K562 (cell line): ENCODE data around the gene VWA7. TPM values are rescaled to one million over a fixed set of nuclear protein-coding genes. Genes with fewer than 3 reads are reported as not detected.
A peak's percentile ranks its signal among the peaks of the same experiment; 100 is the strongest.

Experiments used
- DMBX1 ChIP-seq: fragments of 250-450 bp; sonication (Bioruptor Pico); IDR thresholded peaks from 2 replicates; pipeline ENCODE4 v1.8.0; 2022; ENCODE audit warnings: inconsistent platforms, mild to moderate bottlenecking, moderate library complexity, borderline replicate concordance
- ELF2 ChIP-seq: fragments of 250-450 bp; sonication (Bioruptor Pico); IDR thresholded peaks from 2 replicates; pipeline ENCODE4 v1.5.0; 2021; ENCODE audit warnings: mild to moderate bottlenecking
- FUS ChIP-seq: fragments of 200-400 bp; formaldehyde crosslinking; optimal IDR thresholded peaks from 2 replicates; pipeline ENCODE3; 2017; ENCODE audit warnings: low read depth, low read length
- HCFC1 ChIP-seq: IDR thresholded peaks from 2 replicates; pipeline ENCODE4 v1.6.1; 2012; ENCODE audit warnings: low read depth, low read length, improper control_type of control experiment
- IRF2 ChIP-seq: sonication (generic); formaldehyde crosslinking; IDR thresholded peaks from 2 replicates; pipeline ENCODE4 v1.8.1; 2022; ENCODE audit warnings: mild to moderate bottlenecking, missing genetic modification reagents
- MXI1 ChIP-seq: IDR thresholded peaks from 2 replicates; pipeline ENCODE4 v1.6.1; 2011; ENCODE audit warnings: low read depth, mild to moderate bottlenecking, improper control_type of control experiment, low read length
- MYC ChIP-seq, 2 experiments: fragments of 250-450 bp in 1 of 2; sonication (Bioruptor Pico) in 1 of 2; IDR thresholded peaks; 2 replicates each; pipeline versions ENCODE4 v1.5.1 to v1.6.1; 2012 to 2021; ENCODE audit warnings: low read depth in 2 of 2, borderline replicate concordance in 1 of 2, improper control_type of control experiment in 1 of 2, low read length in 1 of 2, mild to moderate bottlenecking in 1 of 2, moderate library complexity in 1 of 2
- POLR3A ChIP-seq: IDR thresholded peaks from 2 replicates; pipeline ENCODE4 v1.6.1; 2011; ENCODE audit warnings: borderline replicate concordance, mild to moderate bottlenecking, moderate library complexity; ENCODE audit not compliant: insufficient read length, insufficient read depth; ENCODE audit errors: extremely low read depth
- SIRT6 ChIP-seq: IDR thresholded peaks from one replicate; pipeline ENCODE4 v1.6.1; 2012; ENCODE audit warnings: low read depth, mild to moderate bottlenecking, control low read depth, inconsistent platforms, low read length, moderate library complexity
- SMAD3 ChIP-seq: fragments of 450-650 bp; formaldehyde crosslinking; conservative IDR thresholded peaks from 2 replicates; pipeline ENCODE4 v1.4.0; 2020; ENCODE audit warnings: mild to moderate bottlenecking
- TAF15 ChIP-seq: fragments of 200-400 bp; formaldehyde crosslinking; IDR thresholded peaks from 2 replicates; pipeline ENCODE4 v1.6.1; 2017; ENCODE audit warnings: mild to moderate bottlenecking, low read depth, low read length, moderate library complexity
- ZNF174 ChIP-seq: fragments of 250-450 bp; sonication (Bioruptor Pico); IDR thresholded peaks from 2 replicates; pipeline ENCODE4 v1.4.0; 2020; ENCODE audit warnings: mild to moderate bottlenecking
- ZNF224 ChIP-seq: sonication (generic); formaldehyde crosslinking; IDR thresholded peaks from 2 replicates; pipeline ENCODE4 v1.8.0; 2022; ENCODE audit warnings: mild to moderate bottlenecking, missing genetic modification reagents
- ZNF282 ChIP-seq: sonication (generic); formaldehyde crosslinking; IDR thresholded peaks from 2 replicates; pipeline ENCODE4 v1.8.1; 2023; ENCODE audit warnings: missing genetic modification reagents
- ZSCAN29 ChIP-seq: fragments of 450-650 bp; IDR thresholded peaks from 2 replicates; pipeline ENCODE4 v1.6.1; 2017
- polyA plus RNA-seq, 8 experiments: library from polyadenylated mRNA; depleted of rRNA in 4 of 8; stranded (reverse) in 5 of 8; unstranded in 3 of 8; fragments of >200 nt; fragmentation: Nextera tagmentation in 2 of 8; fragmentation: Illumina TruSeq in 1 of 8; extraction: Ambion mirVana in 2 of 8; extraction: Trizol in 1 of 8; gene quantifications; 2 replicates each; pipeline versions ENCODE4 v1.2.1 to v1.2.3, GENCODE V29; 2011 to 2014; ENCODE audit warnings: inconsistent platforms in 1 of 8, missing spikeins in 1 of 8
- total RNA-seq, 7 experiments: library from RNA; depleted of rRNA in 6 of 7; stranded (reverse); fragments of >200 nt in 6 of 7; fragmentation: Illumina TruSeq in 2 of 7; extraction: Trizol in 2 of 7; gene quantifications; 2 replicates each; pipeline versions ENCODE4 v1.2.1 to v1.2.3, GENCODE V29; 2011 to 2021; ENCODE audit warnings: low replicate concordance in 1 of 7
- TF ChIP-seq, protein P1 (sequence below): fragments of 150-350 bp; conservative IDR thresholded peaks from 2 replicates; pipeline ENCODE4 v1.6.1; 2014; ENCODE audit warnings: low read length
- TF ChIP-seq, protein P2 (sequence below): fragments of 250-450 bp; sonication (Bioruptor Pico); IDR thresholded peaks from 2 replicates; pipeline ENCODE4 v1.4.0; 2020; ENCODE audit warnings: borderline replicate concordance
- TF ChIP-seq, protein P3 (sequence below): fragments of 250-450 bp; sonication (Bioruptor Pico); IDR thresholded peaks from 2 replicates; pipeline ENCODE4 v1.8.0; 2021; ENCODE audit warnings: mild to moderate bottlenecking, moderate library complexity
- TF ChIP-seq, protein P4 (sequence below): fragments of 450-650 bp; formaldehyde crosslinking; IDR thresholded peaks from 2 replicates; pipeline ENCODE4 v1.4.0; 2022; ENCODE audit warnings: missing genetic modification characterization

The VWA7 gene
- total and polyA plus RNA-seq, 9 of the 15 experiments (the other 6 are each of a cell fraction or from before 2014, with no cell fraction given), result 0.18 to 2.9 (median 0.95) TPM

DNA sequence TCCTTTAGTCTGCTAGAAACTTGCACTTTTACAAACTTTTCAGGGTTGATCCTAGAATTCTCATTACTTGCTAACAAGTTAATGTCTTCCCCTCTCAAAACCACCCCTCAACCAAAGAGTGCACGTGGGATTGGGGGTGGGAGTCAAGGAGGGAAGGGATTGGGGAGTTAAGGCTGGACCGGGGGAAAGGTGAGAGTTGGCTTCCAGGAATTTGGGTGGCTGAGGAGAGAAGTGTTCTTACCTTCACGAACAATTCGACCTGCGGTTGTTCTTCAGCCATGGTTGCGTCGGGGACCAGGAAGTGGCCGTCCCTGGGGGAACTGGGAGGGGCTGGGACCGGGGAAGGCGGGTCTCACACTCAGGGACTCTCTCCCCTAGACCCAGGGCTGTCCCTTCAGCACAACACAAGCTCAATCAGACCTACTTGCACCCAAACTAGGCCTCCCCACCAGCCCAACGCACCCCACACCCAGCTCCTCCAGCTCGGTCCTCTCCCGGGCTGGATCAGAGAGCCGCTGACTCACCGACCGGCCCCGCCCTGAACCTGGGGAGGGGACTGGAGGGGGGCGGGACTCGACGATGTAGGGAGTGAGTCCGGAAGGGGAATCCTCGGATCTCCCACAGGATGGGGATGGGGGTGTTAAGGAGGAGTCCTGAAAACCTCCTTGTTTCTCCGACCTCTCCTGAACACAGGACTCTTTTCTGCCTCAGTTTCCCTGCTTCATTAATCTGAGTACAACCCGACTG lies 40.9 kb downstream of the VWA7 start, which contains the start of gene CLIC1 (continued):
- TF ChIP-seq, protein P1, sequence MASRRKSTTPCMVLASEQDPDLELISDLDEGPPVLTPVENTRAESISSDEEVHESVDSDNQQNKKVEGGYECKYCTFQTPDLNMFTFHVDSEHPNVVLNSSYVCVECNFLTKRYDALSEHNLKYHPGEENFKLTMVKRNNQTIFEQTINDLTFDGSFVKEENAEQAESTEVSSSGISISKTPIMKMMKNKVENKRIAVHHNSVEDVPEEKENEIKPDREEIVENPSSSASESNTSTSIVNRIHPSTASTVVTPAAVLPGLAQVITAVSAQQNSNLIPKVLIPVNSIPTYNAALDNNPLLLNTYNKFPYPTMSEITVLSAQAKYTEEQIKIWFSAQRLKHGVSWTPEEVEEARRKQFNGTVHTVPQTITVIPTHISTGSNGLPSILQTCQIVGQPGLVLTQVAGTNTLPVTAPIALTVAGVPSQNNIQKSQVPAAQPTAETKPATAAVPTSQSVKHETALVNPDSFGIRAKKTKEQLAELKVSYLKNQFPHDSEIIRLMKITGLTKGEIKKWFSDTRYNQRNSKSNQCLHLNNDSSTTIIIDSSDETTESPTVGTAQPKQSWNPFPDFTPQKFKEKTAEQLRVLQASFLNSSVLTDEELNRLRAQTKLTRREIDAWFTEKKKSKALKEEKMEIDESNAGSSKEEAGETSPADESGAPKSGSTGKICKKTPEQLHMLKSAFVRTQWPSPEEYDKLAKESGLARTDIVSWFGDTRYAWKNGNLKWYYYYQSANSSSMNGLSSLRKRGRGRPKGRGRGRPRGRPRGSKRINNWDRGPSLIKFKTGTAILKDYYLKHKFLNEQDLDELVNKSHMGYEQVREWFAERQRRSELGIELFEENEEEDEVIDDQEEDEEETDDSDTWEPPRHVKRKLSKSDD, result peak; percentile 40; the same call in 1 of the 2 replicates
- TF ChIP-seq POLR3A (no peak), DMBX1 (CRISPR knock-in tag) (0 out of 2 replicates have a peak, but pooled peaks have one; percentile 19), MYC (IDR thresholded peaks at IDR 0.05; ENCODE audit: low read depth, low read length) (peak; percentile 72), MYC (CRISPR knock-in tag; IDR thresholded peaks at IDR 0.05; ENCODE audit: borderline replicate concordance, low read depth) (peak; percentile 35; the same call in 1 of the 2 replicates), SIRT6 (peak; percentile 43), ZSCAN29 (no peak), ZNF224 (CRISPR knock-in tag) (peak; percentile 89), ZNF282 (CRISPR knock-in tag) (no peak), MXI1 (no peak; the same call in 1 of the 2 replicates), ZNF174 (CRISPR knock-in tag) (0 out of 2 replicates have a peak, but pooled peaks have one; percentile 7), HCFC1 (peak; percentile 46; the same call in 1 of the 2 replicates), ELF2 (CRISPR knock-in tag) (peak; percentile 93), FUS (no peak), TAF15 (no peak), SMAD3 (CRISPR knock-in tag) (no peak), IRF2 (CRISPR knock-in tag) (no peak)
- TF ChIP-seq, protein P2, sequence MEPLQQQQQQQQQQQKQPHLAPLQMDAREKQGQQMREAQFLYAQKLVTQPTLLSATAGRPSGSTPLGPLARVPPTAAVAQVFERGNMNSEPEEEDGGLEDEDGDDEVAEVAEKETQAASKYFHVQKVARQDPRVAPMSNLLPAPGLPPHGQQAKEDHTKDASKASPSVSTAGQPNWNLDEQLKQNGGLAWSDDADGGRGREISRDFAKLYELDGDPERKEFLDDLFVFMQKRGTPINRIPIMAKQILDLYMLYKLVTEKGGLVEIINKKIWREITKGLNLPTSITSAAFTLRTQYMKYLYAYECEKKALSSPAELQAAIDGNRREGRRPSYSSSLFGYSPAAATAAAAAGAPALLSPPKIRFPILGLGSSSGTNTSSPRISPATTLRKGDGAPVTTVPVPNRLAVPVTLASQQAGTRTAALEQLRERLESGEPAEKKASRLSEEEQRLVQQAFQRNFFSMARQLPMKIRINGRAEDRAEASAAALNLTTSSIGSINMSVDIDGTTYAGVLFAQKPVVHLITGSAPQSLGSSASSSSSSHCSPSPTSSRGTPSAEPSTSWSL (CRISPR knock-in tag), result no peak
- TF ChIP-seq, protein P3, sequence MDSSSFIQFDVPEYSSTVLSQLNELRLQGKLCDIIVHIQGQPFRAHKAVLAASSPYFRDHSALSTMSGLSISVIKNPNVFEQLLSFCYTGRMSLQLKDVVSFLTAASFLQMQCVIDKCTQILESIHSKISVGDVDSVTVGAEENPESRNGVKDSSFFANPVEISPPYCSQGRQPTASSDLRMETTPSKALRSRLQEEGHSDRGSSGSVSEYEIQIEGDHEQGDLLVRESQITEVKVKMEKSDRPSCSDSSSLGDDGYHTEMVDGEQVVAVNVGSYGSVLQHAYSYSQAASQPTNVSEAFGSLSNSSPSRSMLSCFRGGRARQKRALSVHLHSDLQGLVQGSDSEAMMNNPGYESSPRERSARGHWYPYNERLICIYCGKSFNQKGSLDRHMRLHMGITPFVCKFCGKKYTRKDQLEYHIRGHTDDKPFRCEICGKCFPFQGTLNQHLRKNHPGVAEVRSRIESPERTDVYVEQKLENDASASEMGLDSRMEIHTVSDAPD (CRISPR knock-in tag), result no peak
- TF ChIP-seq, protein P4, sequence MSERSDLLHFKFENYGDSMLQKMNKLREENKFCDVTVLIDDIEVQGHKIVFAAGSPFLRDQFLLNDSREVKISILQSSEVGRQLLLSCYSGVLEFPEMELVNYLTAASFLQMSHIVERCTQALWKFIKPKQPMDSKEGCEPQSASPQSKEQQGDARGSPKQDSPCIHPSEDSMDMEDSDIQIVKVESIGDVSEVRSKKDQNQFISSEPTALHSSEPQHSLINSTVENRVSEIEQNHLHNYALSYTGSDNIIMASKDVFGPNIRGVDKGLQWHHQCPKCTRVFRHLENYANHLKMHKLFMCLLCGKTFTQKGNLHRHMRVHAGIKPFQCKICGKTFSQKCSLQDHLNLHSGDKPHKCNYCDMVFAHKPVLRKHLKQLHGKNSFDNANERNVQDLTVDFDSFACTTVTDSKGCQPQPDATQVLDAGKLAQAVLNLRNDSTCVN (CRISPR knock-in tag), result peak; percentile 35; the same call in 1 of the 2 replicates
